ENCODE data around the gene POLE.
"Not testable (repeated sequence)": the region's sequence is repeated elsewhere in the genome, so short reads cannot be mapped to it uniquely, and the experiment has no call there.

The POLE gene

GRCh38 chr12:132611620-132612019 is 75.5 kb downstream of the POLE start:
- no peak for DNase-seq (ENCODE audit: low read depth)

GRCh38 chr12:132610866-132611602 is 76.1 kb downstream of the POLE start:
- DNase-seq (ENCODE audit: low read depth), result no peak

GRCh38 chr12:132610051-132610759 is 76.9 kb downstream of the POLE start, which contains the start of gene LRCOL1:
Gene LRCOL1 (minus strand): TSS chr12:132610582. CDS start chr12:132606251, 4,331 bp downstream.
- no peak for DNase-seq (ENCODE audit: low read depth)

GRCh38 chr12:132608231-132609171 is 78.6 kb downstream of the POLE start:
- DNase-seq (ENCODE audit: low read depth), result no peak

- no peak for DNase-seq (ENCODE audit: low read depth)
Measured at GRCh38 chr12:132606927-132607326, 80.2 kb downstream of the POLE start.

- DNase-seq (ENCODE audit: low read depth), result no peak
Measured at GRCh38 chr12:132606466-132606865, 80.7 kb downstream of the POLE start.

GRCh38 chr12:132605892-132606291 is 81.2 kb downstream of the POLE start:
- no peak for DNase-seq (ENCODE audit: low read depth)

GRCh38 chr12:132604668-132605441 is 82.3 kb downstream of the POLE start:
- no peak for DNase-seq (ENCODE audit: low read depth)

- no peak for DNase-seq (ENCODE audit: low read depth)
Measured at GRCh38 chr12:132604151-132604618, 83.0 kb downstream of the POLE start.

- no peak for DNase-seq (ENCODE audit: low read depth)
Measured at GRCh38 chr12:132603240-132604150, 83.6 kb downstream of the POLE start.

GRCh38 chr12:132602572-132603239 is 84.4 kb downstream of the POLE start:
- no peak for DNase-seq (ENCODE audit: low read depth)

- no peak for DNase-seq (ENCODE audit: low read depth)
Measured at GRCh38 chr12:132601171-132601883, 85.8 kb downstream of the POLE start.

GRCh38 chr12:132600048-132601032 is 86.8 kb downstream of the POLE start:
- no peak for DNase-seq (ENCODE audit: low read depth)

GRCh38 chr12:132599502-132599901 is 87.6 kb downstream of the POLE start:
- not testable (repeated sequence) for DNase-seq (ENCODE audit: low read depth)

GRCh38 chr12:132597333-132598316 is 89.5 kb downstream of the POLE start:
- no peak for DNase-seq (ENCODE audit: low read depth)

GRCh38 chr12:132596016-132596415 is 91.1 kb downstream of the POLE start:
- no peak for DNase-seq (ENCODE audit: low read depth)

GRCh38 chr12:132595183-132595582 is 92.0 kb downstream of the POLE start:
- no peak for DNase-seq (ENCODE audit: low read depth)
